Type B pancreatic cell (in vitro differentiated cells): ENCODE results near the gene SAT2. TPM values are rescaled to one million over a fixed set of nuclear protein-coding genes. Genes with fewer than 3 reads are reported as not detected.

Experiments
- DNase-seq: peaks from one replicate; pipeline ENCODE4 v3.0.0; 2021; ENCODE audit warnings: mixed read lengths; ENCODE audit not compliant: unreplicated experiment; ENCODE audit errors: extremely low spot score
- H3K27ac Mint-ChIP-seq: 2 replicates; pipeline ENCODE4 v1.8.0; 2021; ENCODE audit warnings: mild to moderate bottlenecking, mixed read lengths
- H3K27me3 Mint-ChIP-seq: 2 replicates; pipeline ENCODE4 v1.8.0; 2021; ENCODE audit warnings: mixed read lengths
- H3K36me3 Mint-ChIP-seq: 2 replicates; pipeline ENCODE4 v1.8.0; 2021; ENCODE audit warnings: mixed read lengths
- H3K4me1 Mint-ChIP-seq: one replicate; pipeline ENCODE4 v1.8.0; 2021; ENCODE audit warnings: mixed read lengths; ENCODE audit not compliant: unreplicated experiment
- H3K4me3 Mint-ChIP-seq: 2 replicates; pipeline ENCODE4 v1.8.0; 2021; ENCODE audit warnings: mild to moderate bottlenecking, mixed read lengths
- H3K9me3 Mint-ChIP-seq: 2 replicates; pipeline ENCODE4 v1.8.0; 2021; ENCODE audit warnings: mixed read lengths
- total RNA-seq: library from RNA; stranded (reverse); gene quantifications from 2 replicates; pipeline ENCODE4 v1.2.1, GENCODE V29; 2021; ENCODE audit warnings: low replicate concordance
- TF ChIP-seq, protein P1 (sequence below): fragments of 200-600 bp; sonication (generic); conservative IDR thresholded peaks from 2 replicates; pipeline ENCODE4 v1.5.0; 2021; ENCODE audit warnings: antibody characterized with exemption, mild to moderate bottlenecking

The SAT2 gene
- total RNA-seq, 1 donor from 2014 or later, result 104 TPM

GRCh38 chr17:7582396-7583252 lies 45.0 kb downstream of the SAT2 start:
- TF ChIP-seq, protein P1, sequence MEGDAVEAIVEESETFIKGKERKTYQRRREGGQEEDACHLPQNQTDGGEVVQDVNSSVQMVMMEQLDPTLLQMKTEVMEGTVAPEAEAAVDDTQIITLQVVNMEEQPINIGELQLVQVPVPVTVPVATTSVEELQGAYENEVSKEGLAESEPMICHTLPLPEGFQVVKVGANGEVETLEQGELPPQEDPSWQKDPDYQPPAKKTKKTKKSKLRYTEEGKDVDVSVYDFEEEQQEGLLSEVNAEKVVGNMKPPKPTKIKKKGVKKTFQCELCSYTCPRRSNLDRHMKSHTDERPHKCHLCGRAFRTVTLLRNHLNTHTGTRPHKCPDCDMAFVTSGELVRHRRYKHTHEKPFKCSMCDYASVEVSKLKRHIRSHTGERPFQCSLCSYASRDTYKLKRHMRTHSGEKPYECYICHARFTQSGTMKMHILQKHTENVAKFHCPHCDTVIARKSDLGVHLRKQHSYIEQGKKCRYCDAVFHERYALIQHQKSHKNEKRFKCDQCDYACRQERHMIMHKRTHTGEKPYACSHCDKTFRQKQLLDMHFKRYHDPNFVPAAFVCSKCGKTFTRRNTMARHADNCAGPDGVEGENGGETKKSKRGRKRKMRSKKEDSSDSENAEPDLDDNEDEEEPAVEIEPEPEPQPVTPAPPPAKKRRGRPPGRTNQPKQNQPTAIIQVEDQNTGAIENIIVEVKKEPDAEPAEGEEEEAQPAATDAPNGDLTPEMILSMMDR, result no peak
- DNase-seq, result no peak
- Mint-ChIP-seq H3K4me3 (peak overlapping the region; percentile 69), H3K9me3 (no peaks in the 10 kb centered on the region), H3K36me3 (peaks cover 25% of the 10 kb centered on the region), H3K4me1 (peaks cover 59% of the 10 kb centered on the region), H3K27ac (peak overlapping the region; percentile 100), H3K27me3 (no peaks in the 10 kb centered on the region)

- Mint-ChIP-seq H3K27ac (peak overlapping the region; percentile 100), H3K9me3 (no peaks in the 10 kb centered on the region), H3K27me3 (no peaks in the 10 kb centered on the region), H3K4me1 (peaks cover 64% of the 10 kb centered on the region), H3K36me3 (peaks cover 34% of the 10 kb centered on the region), H3K4me3 (peak overlapping the region; percentile 57)
- TF ChIP-seq, protein P1, result no peak
- DNase-seq, result no peak
Measured at GRCh38 chr17:7580604-7581575, 46.7 kb downstream of the SAT2 start.

- Mint-ChIP-seq H3K36me3 (peaks cover 39% of the 10 kb centered on the region), H3K27ac (peak overlapping the region; percentile 100), H3K4me3 (peak overlapping the region; percentile 71), H3K9me3 (no peaks in the 10 kb centered on the region), H3K27me3 (no peaks in the 10 kb centered on the region), H3K4me1 (peaks cover 67% of the 10 kb centered on the region)
- no peak for DNase-seq
- TF ChIP-seq, protein P1, result no peak
Measured at GRCh38 chr17:7579834-7580603, 47.6 kb downstream of the SAT2 start.

DNA sequence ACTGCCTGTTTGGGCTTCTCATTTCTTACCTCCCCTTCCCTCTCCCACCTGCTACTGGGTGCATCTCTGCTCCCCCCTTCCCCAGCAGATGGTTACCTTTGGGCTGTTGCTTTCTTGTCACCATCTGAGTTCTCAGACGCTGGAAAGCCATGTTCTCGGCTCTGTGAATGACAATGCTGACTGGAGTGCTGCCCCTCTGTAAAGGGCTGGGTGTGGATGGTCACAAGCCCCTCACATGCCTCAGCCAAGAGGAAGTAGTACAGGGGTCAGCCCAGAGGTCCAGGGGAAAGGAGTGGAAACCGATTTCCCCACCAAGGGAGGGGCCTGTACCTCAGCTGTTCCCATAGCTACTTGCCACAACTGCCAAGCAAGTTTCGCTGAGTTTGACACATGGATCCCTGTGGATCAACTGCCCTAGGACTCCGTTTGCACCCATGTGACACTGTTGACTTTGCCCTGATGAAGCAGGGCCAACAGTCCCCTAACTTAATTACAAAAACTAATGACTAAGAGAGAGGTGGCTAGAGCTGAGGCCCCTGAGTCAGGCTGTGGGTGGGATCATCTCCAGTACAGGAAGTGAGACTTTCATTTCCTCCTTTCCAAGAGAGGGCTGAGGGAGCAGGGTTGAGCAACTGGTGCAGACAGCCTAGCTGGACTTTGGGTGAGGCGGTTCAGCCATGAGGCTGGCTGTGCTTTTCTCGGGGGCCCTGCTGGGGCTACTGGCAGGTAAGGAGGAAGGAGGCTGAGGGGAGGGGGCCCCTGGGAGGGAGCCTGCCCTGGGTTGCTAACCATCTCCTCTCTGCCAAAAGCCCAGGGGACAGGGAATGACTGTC lies 48.4 kb downstream of the SAT2 start, which contains the start of gene CD68:
CD68 (plus strand) TSS at position 638 of the 833 bp plus-strand sequence; CDS start at position 678, 40 bp downstream.
- Mint-ChIP-seq H3K9me3 (no peaks in the 10 kb centered on the region), H3K4me3 (peak within 1 kb of the TSS; percentile 71), H3K36me3 (peaks cover 43% of the 10 kb centered on the region), H3K27ac (peak within 1 kb of the TSS; percentile 100), H3K4me1 (peaks cover 67% of the 10 kb centered on the region), H3K27me3 (no peaks in the 10 kb centered on the region)
- TF ChIP-seq, protein P1, result no peak
- no peak for DNase-seq
